HL-60/S4 treated with phorbol 12-myristate 13-acetate at 8.2 ng/mL for 4 days and 3 days (cell line): ENCODE results near the gene TLK1.

Experiments
- in situ Hi-C: fragments of 300-500 bp; cut with MboI; formaldehyde crosslinking; loops from 2 replicates; pipeline ENCODE4 v1.15.0; 2022; ENCODE audit warnings: low sequenced_read_pairs

TLK1 gene

DNA sequence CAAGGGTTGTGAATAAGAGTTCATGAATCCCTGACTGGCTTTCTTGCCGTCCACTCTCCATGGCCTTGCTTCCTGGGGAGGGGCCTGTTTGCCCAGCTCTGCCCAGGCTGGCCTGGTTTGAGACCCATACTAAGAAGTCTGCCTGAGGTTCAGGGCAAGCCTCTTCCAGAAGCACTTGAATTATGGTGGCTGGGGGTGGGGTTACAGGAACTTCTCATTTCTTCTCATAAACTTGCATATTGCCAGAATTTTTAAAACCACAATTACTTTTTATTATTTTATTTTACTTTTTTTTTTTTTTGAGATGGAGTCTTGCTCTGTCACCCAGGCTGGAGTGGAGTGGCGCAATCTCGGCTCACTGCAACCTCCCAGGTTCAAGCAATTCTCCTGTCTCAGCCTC is 189.6 kb downstream of the TLK1 start:
- in situ Hi-C loops, result no loop called here

GRCh38 chr2:170969872-170970496 is 190.7 kb downstream of the TLK1 start:
- in situ Hi-C loops, result no loop called here

DNA sequence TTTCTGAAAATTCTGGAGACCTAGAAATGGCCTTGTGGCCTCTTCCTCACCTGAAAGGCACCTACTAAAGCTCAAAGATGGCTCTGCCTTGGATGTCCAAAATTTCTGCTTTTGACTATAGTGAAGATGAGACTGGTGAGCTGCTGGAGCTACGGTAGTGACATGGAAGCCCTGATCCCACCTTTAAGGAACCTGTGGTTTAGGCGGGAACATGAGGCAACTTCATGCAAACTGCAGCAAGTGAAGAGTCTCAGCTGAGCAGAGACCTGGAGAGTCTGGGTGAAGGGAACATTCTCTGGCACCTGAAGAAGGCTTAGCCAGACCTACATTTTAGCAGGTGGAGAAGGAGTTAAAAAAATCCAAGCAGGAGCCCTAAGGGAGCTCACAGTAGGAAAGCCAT is 191.7 kb downstream of the TLK1 start:
- in situ Hi-C loops, result no loop called here

- in situ Hi-C loops, result no loop called here
Observed at GRCh38 chr2:170968205-170969003, 192.3 kb downstream of the TLK1 start.

- in situ Hi-C loops, result no loop called here
Observed at GRCh38 chr2:170967553-170967952, 193.1 kb downstream of the TLK1 start.

GRCh38 chr2:170966648-170967396 is 193.9 kb downstream of the TLK1 start:
- in situ Hi-C loops, result no loop called here

DNA sequence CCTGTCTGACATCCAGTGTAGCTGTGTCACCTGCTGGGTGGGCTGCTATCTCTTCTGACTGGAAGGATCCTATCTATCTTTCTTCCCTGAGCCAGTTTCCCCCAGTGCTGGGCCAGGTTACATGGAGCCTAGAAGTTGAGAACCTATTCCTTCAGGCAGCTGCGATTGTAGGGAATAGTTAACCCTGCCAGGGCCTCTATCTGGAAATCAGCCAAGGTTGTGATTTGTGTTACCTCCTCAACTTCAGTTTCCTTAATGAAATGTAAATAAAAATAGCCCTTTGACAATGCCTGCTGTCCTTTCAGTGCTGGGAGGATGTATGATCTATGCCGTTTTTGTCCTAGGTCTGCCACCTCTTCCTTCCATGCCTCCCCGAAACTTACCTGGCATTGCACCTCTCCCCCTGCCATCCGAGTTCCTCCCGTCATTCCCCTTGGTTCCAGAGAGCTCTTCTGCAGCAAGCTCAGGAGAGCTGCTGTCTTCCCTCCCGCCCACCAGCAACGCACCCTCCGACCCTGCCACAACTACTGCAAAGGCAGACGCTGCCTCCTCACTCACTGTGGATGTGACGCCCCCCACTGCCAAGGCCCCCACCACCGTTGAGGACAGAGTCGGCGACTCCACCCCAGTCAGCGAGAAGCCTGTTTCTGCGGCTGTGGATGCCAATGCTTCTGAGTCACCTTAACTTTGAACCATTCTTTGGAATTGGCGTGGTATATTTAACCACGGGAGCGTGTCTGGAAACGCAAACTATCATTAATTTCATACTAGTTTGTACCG is 195.1 kb downstream of the TLK1 start:
- in situ Hi-C loops, result no loop called here

- in situ Hi-C loops, result no loop called here
Observed at GRCh38 chr2:170963386-170963785, 197.3 kb downstream of the TLK1 start.

GRCh38 chr2:170953941-170954340 is 206.8 kb downstream of the TLK1 start:
- in situ Hi-C loops, result no loop called here

DNA sequence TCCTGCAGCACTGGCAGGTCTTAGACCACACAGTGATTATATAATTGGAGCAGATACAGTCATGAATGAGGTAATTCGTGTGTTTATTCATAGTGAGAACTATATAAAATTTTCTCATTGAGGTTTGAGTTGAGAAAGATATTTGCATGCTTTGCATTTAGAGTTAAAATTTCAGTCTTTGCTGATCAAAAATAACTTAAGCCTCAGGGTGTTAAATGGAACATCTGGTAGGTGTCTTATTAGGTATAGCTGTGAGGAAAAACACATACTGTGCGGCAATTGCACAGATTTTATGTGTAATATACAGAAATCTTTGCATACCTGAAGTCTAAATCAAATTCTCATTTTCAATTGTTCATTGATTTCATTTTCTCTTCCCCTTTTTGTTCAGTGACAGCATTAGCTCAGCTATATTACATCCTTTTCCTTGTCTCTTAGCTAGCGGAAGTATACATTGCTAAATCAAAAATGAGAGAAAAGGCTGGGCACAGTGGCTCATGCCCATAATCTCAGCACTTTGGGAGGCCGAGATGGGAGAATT is 210.4 kb downstream of the TLK1 start:
- in situ Hi-C loops, result no loop called here

GRCh38 chr2:170949415-170949814 is 211.3 kb downstream of the TLK1 start:
- in situ Hi-C loops, result no loop called here

GRCh38 chr2:170944545-170944944 is 216.1 kb downstream of the TLK1 start:
- in situ Hi-C loops, result no loop called here

DNA sequence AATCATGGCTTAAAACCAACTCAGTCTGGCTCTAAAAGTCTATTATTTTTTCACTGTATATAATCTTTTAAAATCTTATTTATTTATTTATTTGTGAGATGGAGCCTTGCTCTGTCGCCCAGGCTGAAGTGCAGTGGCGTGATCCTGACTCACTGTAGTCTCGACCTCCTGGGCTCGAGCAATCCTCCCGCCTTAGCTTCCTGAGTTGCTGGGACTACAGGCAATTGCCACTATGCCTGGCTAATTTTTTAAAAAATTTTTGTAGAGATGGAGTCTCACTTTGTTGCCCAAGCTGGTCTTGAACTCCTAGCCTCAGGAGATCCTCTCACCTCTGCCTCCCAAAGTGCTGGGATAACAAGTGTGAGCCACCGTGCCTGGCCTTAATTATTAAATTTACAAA is 217.1 kb downstream of the TLK1 start:
- in situ Hi-C loops, result no loop called here

GRCh38 chr2:170943041-170943440 is 217.7 kb downstream of the TLK1 start:
- in situ Hi-C loops, result no loop called here

DNA sequence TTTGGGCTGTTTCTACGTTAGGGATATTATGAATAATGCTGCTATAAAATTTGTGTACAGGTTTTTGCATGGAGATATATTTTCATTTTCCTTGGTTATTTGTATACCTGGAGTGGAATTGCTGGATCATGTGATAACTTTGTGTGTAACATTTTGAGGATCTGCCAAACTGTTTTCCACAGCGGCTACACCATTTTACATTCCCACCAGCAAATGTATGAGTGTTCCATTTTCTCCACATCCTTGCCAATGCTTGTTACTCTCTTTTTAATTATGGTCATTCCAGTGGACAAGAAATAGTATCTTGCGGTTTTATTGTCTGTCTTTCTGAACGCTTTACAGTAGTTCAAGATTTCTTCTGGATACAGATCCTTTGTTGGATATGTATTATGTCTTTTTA is 218.1 kb downstream of the TLK1 start:
- in situ Hi-C loops, result no loop called here
